K562 (cell line): ENCODE data around the gene DEDD2. TPM values are rescaled to one million over a fixed set of nuclear protein-coding genes. Genes with fewer than 3 reads are reported as not detected.

Experiments used
- ATAC-seq: fragments of 200-7000 bp; cut with Tn5 transposase; 3 replicates; pipeline ENCODE4 v1.9.1; 2020; ENCODE audit warnings: moderate library complexity
- BruUV-seq: library from RNA; stranded (reverse); fragments of 400-500 nt; replicated peaks from 2 replicates; lab custom pipeline; 2021; lab: Mats Ljungman, UMichigan
- CTCF ChIA-PET: fragments of 300-600 bp; formaldehyde crosslinking; extraction: SDS; loops from one replicate; lab custom pipeline; 2021; ENCODE audit warnings: low intra/inter-chr PET ratio; lab: Yijun Ruan, JAX
- POLR2A ChIA-PET: fragments of 300-600, 350-650 bp; sonication (Branson Sonifier 250); formaldehyde crosslinking; extraction: SDS; loops from one replicate; lab custom pipeline; 2021; ENCODE audit warnings: antibody characterized with exemption, inconsistent platforms; lab: Yijun Ruan, JAX
- DNase-seq, 4 experiments: peaks; one replicate each; pipeline versions ENCODE4 v3.0.0 to v3.0.0-alpha.2; 2011 to 2018; ENCODE audit warnings: low spot score in 3 of 4, mixed read lengths in 3 of 4; ENCODE audit errors: extremely low read depth in 1 of 4
- FAIRE-seq: peaks from 2 replicates; lab custom pipeline; 2011; peaks lifted over from hg19 to GRCh38; lab: Jason Lieb, UNC
- H2AFZ ChIP-seq: 2 replicates; pipeline ENCODE4 v1.6.0; 2011; ENCODE audit warnings: low read depth, low read length, control low read depth, inconsistent platforms
- H3K27ac ChIP-seq: fragments of 200-600 bp; 3 replicates; pipeline ENCODE4 v1.8.0; 2011; ENCODE audit warnings: low read depth, mild to moderate bottlenecking, control low read depth, inconsistent platforms, low read length, moderate library complexity, mixed read lengths; ENCODE audit errors: extremely low read depth
- H3K27me3 ChIP-seq, 2 experiments: fragments of 300-600 bp in 1 of 2; 2 replicates in 1 of 2; 3 replicates in 1 of 2; pipeline versions ENCODE4 v1.6.0 to v1.8.0; 2011; ENCODE audit warnings: inconsistent platforms in 2 of 2, low read length in 2 of 2, mild to moderate bottlenecking in 1 of 2, mixed read lengths in 1 of 2, moderate library complexity in 1 of 2; ENCODE audit not compliant: control insufficient read depth in 2 of 2, insufficient read depth in 2 of 2
- H3K36me3 ChIP-seq: fragments of 300-600 bp; 3 replicates; pipeline ENCODE4 v1.8.0; 2011; ENCODE audit warnings: mild to moderate bottlenecking, low read length, inconsistent platforms; ENCODE audit not compliant: control insufficient read depth, insufficient read depth
- H3K4me1 ChIP-seq, 2 experiments: fragments of 200-600 bp in 1 of 2; replicated peaks in 1 of 2; 2 replicates in 1 of 2; 3 replicates in 1 of 2; pipeline versions ENCODE4 v1.5.1 to v1.8.0; 2011; ENCODE audit warnings: inconsistent platforms in 2 of 2, low read length in 2 of 2, mild to moderate bottlenecking in 1 of 2, mixed read lengths in 1 of 2, moderate library complexity in 1 of 2; ENCODE audit not compliant: control insufficient read depth in 2 of 2, insufficient read depth in 2 of 2
- H3K4me2 ChIP-seq: 2 replicates; pipeline ENCODE4 v1.6.1; 2011; ENCODE audit warnings: low read length, control low read depth, inconsistent platforms, mixed read lengths; ENCODE audit not compliant: insufficient read depth
- H3K4me3 ChIP-seq: fragments of 200-600 bp; sonication (generic), shearing (Covaris generic); 2 replicates; pipeline ENCODE4 v1.5.1; 2016; ENCODE audit warnings: control low read depth, inconsistent platforms
- H3K79me2 ChIP-seq: fragments of 200-600 bp; 3 replicates; pipeline ENCODE4 v1.8.0; 2011; ENCODE audit warnings: low read length, inconsistent platforms; ENCODE audit not compliant: control insufficient read depth, insufficient read depth
- H3K9ac ChIP-seq, 2 experiments: 2 replicates each; pipeline versions ENCODE4 v1.6.0 to v1.6.1; 2011; ENCODE audit warnings: low read depth in 2 of 2, low read length in 2 of 2, control low read depth in 1 of 2, inconsistent platforms in 1 of 2, mild to moderate bottlenecking in 1 of 2, mixed read lengths in 1 of 2; ENCODE audit not compliant: insufficient read depth in 1 of 2
- H3K9me1 ChIP-seq: one replicate; pipeline ENCODE4 v1.6.0; 2011; ENCODE audit warnings: inconsistent platforms, mild to moderate bottlenecking, low read length, moderate library complexity; ENCODE audit not compliant: control insufficient read depth, insufficient read depth
- H3K9me3 ChIP-seq: replicated peaks from 2 replicates; pipeline ENCODE4 v1.5.1; 2011; ENCODE audit warnings: low read depth, low read length, inconsistent platforms; ENCODE audit not compliant: control insufficient read depth, insufficient read depth
- H4K20me1 ChIP-seq: replicated peaks from 2 replicates; pipeline ENCODE4 v1.6.1; 2011; ENCODE audit warnings: low read length, inconsistent platforms, mixed read lengths; ENCODE audit not compliant: control insufficient read depth, insufficient read depth
- CBX8 ChIP-seq: fragments of 200-600 bp; sonication (generic); IDR thresholded peaks from 2 replicates; pipeline ENCODE4 v1.6.1; 2012; ENCODE audit warnings: borderline replicate concordance, mixed run types, low read depth, mild to moderate bottlenecking, moderate library complexity, mixed read lengths, low read length, control low read depth, inconsistent platforms; ENCODE audit not compliant: poor library complexity, severe bottlenecking; ENCODE audit errors: extremely low read depth
- ELF4 ChIP-seq: fragments of 450-650 bp; formaldehyde crosslinking; IDR thresholded peaks from 2 replicates; pipeline ENCODE4 v1.4.0; 2022; ENCODE audit warnings: missing genetic modification characterization
- POLR2G ChIP-seq: fragments of 200-400 bp; formaldehyde crosslinking; IDR thresholded peaks from 2 replicates; pipeline ENCODE4 v1.6.1; 2017; ENCODE audit warnings: low read depth, mild to moderate bottlenecking, antibody characterized with exemption, low read length, moderate library complexity
- RBFOX2 ChIP-seq: fragments of 200-400 bp; formaldehyde crosslinking; IDR thresholded peaks from 2 replicates; pipeline ENCODE4 v1.6.1; 2017; ENCODE audit warnings: low read depth, mild to moderate bottlenecking, low read length, moderate library complexity
- SMARCE1 ChIP-seq: fragments of 450-650 bp; IDR thresholded peaks from 2 replicates; pipeline ENCODE4 v1.7.1; 2016; ENCODE audit warnings: mild to moderate bottlenecking
- ZNF384 ChIP-seq: IDR thresholded peaks from 2 replicates; pipeline ENCODE4 v1.6.1; 2012; ENCODE audit warnings: low read depth, low read length, improper control_type of control experiment
- WGBS: fragments of 100-300 bp; shearing (Covaris generic); methylation state at CpG from one replicate; pipeline ENCODE4 v1.1.6; 2016; ENCODE audit warnings: low coverage, mixed read lengths; ENCODE audit not compliant: insufficient coverage; ENCODE audit errors: missing lambda C conversion rate; 5-methylcytosine and 5-hydroxymethylcytosine counted together
- in situ Hi-C: fragments of 300-500 bp; cut with MboI; formaldehyde crosslinking; loops from 4 replicates; pipeline ENCODE4 v1.15.0; 2018; ENCODE audit warnings: inconsistent platforms, mixed read lengths
- intact Hi-C: fragments of 100-400 bp; cut with micrococcal nuclease; formaldehyde crosslinking; loops from 2 replicates; pipeline ENCODE4 v1.14.2; 2022
- polyA plus RNA-seq, 8 experiments: library from polyadenylated mRNA; depleted of rRNA in 4 of 8; stranded (reverse) in 5 of 8; unstranded in 3 of 8; fragments of >200 nt; fragmentation: Nextera tagmentation in 2 of 8; fragmentation: Illumina TruSeq in 1 of 8; extraction: Ambion mirVana in 2 of 8; extraction: Trizol in 1 of 8; gene quantifications; 2 replicates each; pipeline versions ENCODE4 v1.2.1 to v1.2.3, GENCODE V29; 2011 to 2014; ENCODE audit warnings: inconsistent platforms in 1 of 8, missing spikeins in 1 of 8
- total RNA-seq, 7 experiments: library from RNA; depleted of rRNA in 6 of 7; stranded (reverse); fragments of >200 nt in 6 of 7; fragmentation: Illumina TruSeq in 2 of 7; extraction: Trizol in 2 of 7; gene quantifications; 2 replicates each; pipeline versions ENCODE4 v1.2.1 to v1.2.3, GENCODE V29; 2011 to 2021; ENCODE audit warnings: low replicate concordance in 1 of 7
- TF ChIP-seq, protein P1 (sequence below): sonication (generic); formaldehyde crosslinking; IDR thresholded peaks from 2 replicates; pipeline ENCODE4 v1.8.0; 2022; ENCODE audit warnings: mild to moderate bottlenecking, missing genetic modification reagents
- TF ChIP-seq, protein P2 (sequence below), 2 experiments: IDR thresholded peaks; 2 replicates each; pipeline ENCODE4 v1.6.1; 2011; ENCODE audit warnings: borderline replicate concordance in 1 of 2, control low read depth in 1 of 2, low read depth in 1 of 2, low read length in 1 of 2, mild to moderate bottlenecking in 1 of 2, mixed read lengths in 1 of 2, moderate library complexity in 1 of 2; ENCODE audit not compliant: insufficient read depth in 1 of 2, insufficient read length in 1 of 2, poor library complexity in 1 of 2, severe bottlenecking in 1 of 2; ENCODE audit errors: extremely low read depth in 1 of 2
- TF ChIP-seq, protein P3 (sequence below): fragments of 450-650 bp; formaldehyde crosslinking; IDR thresholded peaks from 2 replicates; pipeline ENCODE4 v1.4.0; 2022; ENCODE audit warnings: missing genetic modification characterization

The DEDD2 gene
- total and polyA plus RNA-seq, 9 of the 15 experiments (the other 6 are each of a cell fraction or from before 2014, with no cell fraction given), result 4.3 to 43.0 (median 29.2) TPM

DNA sequence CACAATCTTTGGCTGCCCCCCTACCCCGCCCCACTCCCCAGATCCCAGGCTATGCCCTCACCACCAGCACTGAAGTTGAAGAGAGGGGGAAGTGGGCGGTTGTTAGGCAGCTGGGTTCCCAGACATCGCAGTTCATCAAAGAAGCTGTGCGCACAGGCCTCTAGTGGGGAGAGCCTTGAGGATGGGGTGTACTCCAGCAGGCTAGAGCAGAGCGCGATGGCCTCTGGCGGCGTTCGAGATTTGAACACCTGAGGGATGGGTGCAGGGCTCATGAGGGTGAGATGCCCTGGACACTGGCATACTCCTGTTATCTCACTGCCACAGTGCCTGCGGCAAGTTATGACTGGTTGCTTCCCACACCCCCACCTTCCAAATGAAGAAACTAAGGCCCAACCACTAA is 15.0 kb upstream of the DEDD2 start (continued):
- TF ChIP-seq, protein P1, sequence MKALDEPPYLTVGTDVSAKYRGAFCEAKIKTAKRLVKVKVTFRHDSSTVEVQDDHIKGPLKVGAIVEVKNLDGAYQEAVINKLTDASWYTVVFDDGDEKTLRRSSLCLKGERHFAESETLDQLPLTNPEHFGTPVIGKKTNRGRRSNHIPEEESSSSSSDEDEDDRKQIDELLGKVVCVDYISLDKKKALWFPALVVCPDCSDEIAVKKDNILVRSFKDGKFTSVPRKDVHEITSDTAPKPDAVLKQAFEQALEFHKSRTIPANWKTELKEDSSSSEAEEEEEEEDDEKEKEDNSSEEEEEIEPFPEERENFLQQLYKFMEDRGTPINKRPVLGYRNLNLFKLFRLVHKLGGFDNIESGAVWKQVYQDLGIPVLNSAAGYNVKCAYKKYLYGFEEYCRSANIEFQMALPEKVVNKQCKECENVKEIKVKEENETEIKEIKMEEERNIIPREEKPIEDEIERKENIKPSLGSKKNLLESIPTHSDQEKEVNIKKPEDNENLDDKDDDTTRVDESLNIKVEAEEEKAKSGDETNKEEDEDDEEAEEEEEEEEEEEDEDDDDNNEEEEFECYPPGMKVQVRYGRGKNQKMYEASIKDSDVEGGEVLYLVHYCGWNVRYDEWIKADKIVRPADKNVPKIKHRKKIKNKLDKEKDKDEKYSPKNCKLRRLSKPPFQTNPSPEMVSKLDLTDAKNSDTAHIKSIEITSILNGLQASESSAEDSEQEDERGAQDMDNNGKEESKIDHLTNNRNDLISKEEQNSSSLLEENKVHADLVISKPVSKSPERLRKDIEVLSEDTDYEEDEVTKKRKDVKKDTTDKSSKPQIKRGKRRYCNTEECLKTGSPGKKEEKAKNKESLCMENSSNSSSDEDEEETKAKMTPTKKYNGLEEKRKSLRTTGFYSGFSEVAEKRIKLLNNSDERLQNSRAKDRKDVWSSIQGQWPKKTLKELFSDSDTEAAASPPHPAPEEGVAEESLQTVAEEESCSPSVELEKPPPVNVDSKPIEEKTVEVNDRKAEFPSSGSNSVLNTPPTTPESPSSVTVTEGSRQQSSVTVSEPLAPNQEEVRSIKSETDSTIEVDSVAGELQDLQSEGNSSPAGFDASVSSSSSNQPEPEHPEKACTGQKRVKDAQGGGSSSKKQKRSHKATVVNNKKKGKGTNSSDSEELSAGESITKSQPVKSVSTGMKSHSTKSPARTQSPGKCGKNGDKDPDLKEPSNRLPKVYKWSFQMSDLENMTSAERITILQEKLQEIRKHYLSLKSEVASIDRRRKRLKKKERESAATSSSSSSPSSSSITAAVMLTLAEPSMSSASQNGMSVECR, result no peak

DNA sequence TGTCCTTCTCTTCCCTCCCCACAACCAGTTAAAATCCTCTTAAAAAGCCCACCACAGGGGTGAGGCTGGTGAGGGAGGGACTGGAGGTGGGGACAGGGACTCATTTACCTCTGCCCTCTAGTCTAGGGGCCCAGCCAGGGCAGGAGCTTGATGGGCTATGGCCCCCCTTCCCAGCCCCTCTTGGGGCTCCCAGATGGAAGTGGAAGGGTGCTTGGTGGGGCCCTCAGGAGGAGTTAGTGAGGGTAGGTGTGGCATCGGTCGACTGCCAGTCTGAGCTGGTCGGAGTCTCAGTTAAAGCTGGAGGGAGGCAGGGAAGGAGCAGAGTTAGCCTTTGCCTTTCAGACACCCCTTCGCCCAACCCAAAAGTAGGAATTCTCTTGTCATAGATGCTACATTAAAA is 13.1 kb upstream of the DEDD2 start:
- H3K27me3 ChIP-seq, result no peaks in the 10 kb centered on the region
- intact Hi-C loops (no loop called here), in situ Hi-C loops (no loop called here)
- FAIRE-seq, result no peak
- peaks cover 3% of the 10 kb centered on the region for H3K9me1 ChIP-seq
- peaks cover 21 to 35% of the 10 kb centered on the region in 2 experiments for H3K4me1 ChIP-seq
- H3K4me3 ChIP-seq, result no peak overlapping the region
- no peak for ATAC-seq
- H4K20me1 ChIP-seq, result peaks cover 34% of the 10 kb centered on the region
- peak overlapping the region; percentile 75; the same call in 1 of the 3 replicates for H3K27ac ChIP-seq
- peaks cover 40% of the 10 kb centered on the region for H3K79me2 ChIP-seq
- H2AFZ ChIP-seq, result no peak overlapping the region
- H3K9ac ChIP-seq, result peak overlapping the region in 1 of 2 experiments; percentile 77; a peak in 1 of 4 replicates
- DNase-seq, result peak in 1 of 4 experiments; percentile 48
- H3K9me3 ChIP-seq, result no peaks in the 10 kb centered on the region
- H3K36me3 ChIP-seq, result peaks cover 97% of the 10 kb centered on the region
- no peak overlapping the region for H3K4me2 ChIP-seq
- POLR2A ChIA-PET, result interaction anchor here (2.9 to 7.2 kb wide), 2 partner anchors 9 to 11 kb away, joined by 28 to 116 read pairs; partner anchors contain the start of genes GSK3A and ZNF526
- BruUV-seq, result no TSS peak
- CTCF ChIA-PET, result no interaction called here
- WGBS, result 100% methylated on average over 4 of the region's 4 CpGs
- TF ChIP-seq RBFOX2 (peak; percentile 32; the same call in 1 of the 2 replicates), SMARCE1 (no peak), CBX8 (no peak), ELF4 (no peak), POLR2G (0 out of 2 replicates have a peak, but pooled peaks have one; percentile 28), ZNF384 (no peak)
- TF ChIP-seq, protein P2, sequence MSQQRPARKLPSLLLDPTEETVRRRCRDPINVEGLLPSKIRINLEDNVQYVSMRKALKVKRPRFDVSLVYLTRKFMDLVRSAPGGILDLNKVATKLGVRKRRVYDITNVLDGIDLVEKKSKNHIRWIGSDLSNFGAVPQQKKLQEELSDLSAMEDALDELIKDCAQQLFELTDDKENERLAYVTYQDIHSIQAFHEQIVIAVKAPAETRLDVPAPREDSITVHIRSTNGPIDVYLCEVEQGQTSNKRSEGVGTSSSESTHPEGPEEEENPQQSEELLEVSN (IDR thresholded peaks at IDR 0.05; ENCODE audit: borderline replicate concordance in 1 of 2, extremely low read depth in 1 of 2, insufficient read depth in 1 of 2, insufficient read length in 1 of 2, low read depth in 1 of 2, low read length in 1 of 2, poor library complexity in 1 of 2, severe bottlenecking in 1 of 2), result no peak
- TF ChIP-seq, protein P3, sequence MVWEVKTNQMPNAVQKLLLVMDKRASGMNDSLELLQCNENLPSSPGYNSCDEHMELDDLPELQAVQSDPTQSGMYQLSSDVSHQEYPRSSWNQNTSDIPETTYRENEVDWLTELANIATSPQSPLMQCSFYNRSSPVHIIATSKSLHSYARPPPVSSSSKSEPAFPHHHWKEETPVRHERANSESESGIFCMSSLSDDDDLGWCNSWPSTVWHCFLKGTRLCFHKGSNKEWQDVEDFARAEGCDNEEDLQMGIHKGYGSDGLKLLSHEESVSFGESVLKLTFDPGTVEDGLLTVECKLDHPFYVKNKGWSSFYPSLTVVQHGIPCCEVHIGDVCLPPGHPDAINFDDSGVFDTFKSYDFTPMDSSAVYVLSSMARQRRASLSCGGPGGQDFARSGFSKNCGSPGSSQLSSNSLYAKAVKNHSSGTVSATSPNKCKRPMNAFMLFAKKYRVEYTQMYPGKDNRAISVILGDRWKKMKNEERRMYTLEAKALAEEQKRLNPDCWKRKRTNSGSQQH (CRISPR knock-in tag), result no peak
